Skeletal muscle cell (primary cell): Measurements from ENCODE around the gene CACNG1.
"Not testable (repeated sequence)": the region's sequence is repeated elsewhere in the genome, so short reads cannot be mapped to it uniquely, and the experiment has no call there.

Experiments used
- DNase-seq: peaks from one replicate; pipeline ENCODE4 v3.0.0-alpha.2; 2010; ENCODE audit warnings: low read depth
- H3K4me3 ChIP-seq: 2 replicates; pipeline ENCODE4 v1.5.1; 2011; ENCODE audit warnings: low read depth, mild to moderate bottlenecking, control low read depth, low read length, moderate library complexity

Gene CACNG1

DNA sequence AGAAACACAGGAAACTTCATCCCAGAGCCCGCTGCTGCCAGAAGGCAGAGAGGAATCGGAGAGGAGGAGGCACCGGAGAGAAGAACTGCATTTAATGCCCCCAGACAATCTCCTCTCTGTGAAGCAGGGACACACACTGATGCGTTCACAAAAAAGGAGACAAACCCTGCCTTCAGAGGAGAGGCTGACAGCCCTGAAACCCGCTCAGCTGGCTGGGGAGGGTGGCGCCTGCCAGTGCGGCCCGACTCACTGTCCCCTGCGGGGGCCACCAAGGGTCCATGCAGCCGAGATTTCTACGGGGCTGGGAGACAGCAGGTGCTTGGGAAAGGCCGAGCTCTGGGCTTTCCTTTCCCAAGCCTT, 21.9 kb upstream of the CACNG1 start:
- no peak overlapping the region for H3K4me3 ChIP-seq
- no peak for DNase-seq

DNA sequence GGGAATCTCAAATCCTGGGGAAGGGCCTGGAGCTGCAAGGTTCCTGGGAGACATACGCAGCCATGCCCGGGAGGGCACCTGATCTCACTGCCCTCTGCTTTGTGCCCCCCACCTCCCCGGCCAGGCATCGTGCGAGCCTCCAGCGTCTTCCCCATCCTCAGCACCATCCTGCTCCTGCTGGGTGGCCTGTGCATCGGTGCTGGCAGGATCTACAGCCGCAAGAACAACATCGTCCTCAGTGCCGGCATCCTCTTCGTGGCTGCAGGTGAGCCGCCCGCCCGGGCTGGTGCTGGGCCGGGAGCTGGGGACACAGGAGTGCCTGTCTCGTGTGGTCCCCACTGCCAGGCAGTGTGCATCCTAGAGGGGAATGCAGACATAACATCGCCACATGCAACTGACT, 19.6 kb upstream of the CACNG1 start:
- DNase-seq: no peak
- no peak overlapping the region for H3K4me3 ChIP-seq

DNA sequence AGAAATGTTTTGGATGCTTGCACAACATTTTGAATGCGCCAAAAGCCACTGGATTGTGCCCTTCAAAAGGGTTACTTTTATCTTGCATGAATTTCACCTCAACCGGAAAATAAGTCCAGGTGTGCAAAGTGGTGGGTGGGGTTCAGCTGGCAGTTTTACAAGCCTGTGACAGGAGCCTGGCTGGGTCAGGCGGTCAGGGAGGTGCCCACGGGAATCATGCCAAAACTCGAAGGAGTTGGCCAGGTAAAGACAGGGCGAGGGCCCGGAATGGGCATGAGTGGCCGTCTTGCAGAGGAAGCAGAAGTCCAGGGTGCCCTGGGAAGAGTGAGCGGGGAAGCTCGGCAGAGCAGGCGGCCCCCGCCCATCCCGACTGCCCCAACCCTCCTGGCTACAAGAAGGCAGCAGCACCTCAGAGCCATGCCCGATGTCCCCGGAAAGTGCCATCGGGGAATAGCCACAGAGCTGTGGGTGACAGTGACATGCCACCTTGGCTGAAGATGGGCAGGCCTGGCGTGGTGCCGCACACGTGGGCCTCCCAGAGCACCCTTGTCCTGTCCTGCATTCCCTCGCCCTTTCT, 19.1 kb upstream of the CACNG1 start:
- DNase-seq: no peak
- no peak overlapping the region for H3K4me3 ChIP-seq

DNA sequence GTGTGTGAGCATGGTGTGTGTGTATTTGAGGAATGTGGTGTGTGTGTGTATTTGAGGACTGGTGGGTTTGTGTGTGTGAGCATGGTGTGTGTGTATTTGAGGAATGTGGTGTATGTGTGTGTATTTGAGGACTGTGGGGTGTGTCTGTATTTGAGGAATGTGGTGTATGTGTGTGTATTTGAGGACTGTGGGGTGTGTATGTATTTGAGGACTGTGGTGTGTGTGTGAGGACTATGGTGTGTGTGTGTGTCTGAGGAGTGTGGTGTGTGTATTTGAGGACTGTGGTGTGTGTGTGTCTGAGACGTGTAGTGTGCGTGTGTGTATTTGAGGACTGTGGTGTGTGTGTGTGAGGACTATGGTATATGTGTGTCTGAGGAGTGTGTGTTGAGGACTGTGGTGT, 18.0 kb upstream of the CACNG1 start:
- no peak overlapping the region for H3K4me3 ChIP-seq
- no peak for DNase-seq

DNA sequence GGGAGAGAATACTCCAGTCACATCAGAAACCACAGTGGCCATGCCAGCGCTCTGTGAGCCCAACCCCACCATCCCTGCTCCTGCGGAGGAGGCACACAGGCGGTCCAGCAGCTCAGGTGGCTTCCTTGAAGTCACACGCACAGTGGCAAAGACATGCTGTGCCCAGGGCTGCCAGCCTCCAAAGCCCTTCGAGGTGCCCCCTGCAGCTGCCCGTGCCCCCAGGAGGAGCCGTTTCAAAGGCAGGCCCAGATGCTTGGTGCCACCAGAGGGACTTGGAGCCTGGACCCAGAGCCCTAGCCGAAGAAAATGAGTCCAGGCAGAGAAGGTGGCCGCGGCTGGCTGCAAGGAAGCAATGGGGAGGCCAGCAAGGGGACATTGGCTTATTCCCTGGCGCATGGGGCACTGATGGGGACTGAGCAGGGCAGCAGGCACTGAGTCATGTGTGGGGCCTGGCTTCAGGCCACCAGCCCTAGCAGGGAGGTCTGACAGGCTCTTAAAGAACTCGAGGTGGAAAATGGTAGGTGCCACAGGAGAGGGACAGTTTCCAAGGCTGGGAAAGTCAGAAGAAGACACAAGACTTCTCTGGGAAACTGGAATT, 17.2 kb upstream of the CACNG1 start:
- DNase-seq: no peak
- no peak overlapping the region for H3K4me3 ChIP-seq

DNA sequence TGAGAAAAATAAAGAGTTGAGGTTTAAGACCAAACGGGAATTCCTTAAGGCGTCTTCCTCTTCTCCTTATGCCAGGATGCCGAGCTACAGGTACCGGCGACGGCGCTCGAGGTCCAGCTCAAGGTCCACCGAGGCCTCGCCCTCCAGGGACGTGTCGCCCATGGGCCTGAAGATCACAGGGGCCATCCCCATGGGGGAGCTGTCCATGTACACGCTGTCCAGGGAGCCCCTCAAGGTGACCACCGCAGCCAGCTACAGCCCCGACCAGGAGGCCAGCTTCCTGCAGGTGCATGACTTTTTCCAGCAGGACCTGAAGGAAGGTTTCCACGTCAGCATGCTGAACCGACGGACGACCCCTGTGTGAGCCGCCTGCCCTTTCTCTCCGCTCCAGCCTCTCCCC, 13.7 kb upstream of the CACNG1 start:
- no peak for DNase-seq

DNA sequence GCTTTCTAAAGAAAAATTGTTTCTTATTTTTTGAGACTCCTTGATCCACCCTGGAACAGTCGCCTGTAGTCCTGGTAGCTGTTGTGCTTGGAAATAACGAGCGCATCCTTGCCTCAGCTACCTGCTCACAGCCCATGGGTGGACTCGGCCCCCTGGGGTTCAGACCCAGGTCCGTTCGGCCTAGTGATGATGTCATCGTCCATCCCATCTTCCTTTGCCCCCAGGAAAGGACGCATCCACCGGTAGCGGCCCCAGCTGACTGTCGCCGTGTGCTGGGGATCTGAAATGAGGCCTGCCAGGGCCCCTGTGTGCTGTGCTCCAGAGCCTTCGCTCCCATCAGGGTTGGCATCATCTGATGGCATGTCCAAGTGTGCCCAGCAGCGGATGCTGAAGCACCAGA, 12.0 kb upstream of the CACNG1 start:
- DNase-seq: no peak
- H3K4me3 ChIP-seq: no peak overlapping the region

More for the DNA sequence above, 13.7 kb upstream of the CACNG1 start:
- no peak overlapping the region for H3K4me3 ChIP-seq

DNA sequence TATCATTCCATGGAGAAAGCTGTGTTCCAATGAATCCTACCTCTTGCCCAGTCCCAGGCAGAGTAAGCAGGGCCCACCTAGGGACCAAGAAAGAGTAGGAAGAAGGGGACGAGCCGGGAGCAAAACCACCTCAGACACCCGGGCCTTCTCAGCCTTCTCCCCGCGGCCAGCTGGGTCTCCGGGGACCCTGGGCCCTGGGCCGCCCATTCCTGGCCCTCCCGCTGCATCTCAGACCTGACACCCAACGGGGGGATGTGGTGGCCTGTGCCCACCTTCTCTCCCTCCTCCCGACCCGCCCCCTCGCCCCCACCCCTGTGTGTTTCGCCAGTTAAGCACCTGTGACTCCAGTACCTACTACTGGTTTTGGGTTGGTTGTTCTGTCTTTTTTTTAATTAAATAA, 11.4 kb upstream of the CACNG1 start:
- no peak overlapping the region for H3K4me3 ChIP-seq
- DNase-seq: no peak

DNA sequence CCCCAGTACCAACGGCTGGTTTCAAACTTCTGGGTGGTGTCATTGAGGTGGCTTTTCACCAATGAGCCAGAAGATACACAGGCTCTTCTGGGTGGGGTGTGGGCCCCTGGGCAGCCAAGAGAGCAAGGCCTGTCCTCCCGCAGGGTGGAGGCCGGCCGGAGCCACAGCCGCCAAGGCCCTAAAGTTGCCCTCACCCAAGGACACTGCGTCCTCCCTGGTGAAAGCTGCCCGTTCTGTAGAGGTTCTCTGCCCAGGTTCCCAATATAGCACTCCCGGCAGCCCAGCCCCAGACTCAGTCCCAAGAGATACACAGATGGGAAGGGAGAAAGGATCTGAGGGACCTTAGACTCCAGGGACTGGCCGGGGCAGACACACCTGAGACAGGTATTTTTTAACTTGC, 10.7 kb upstream of the CACNG1 start:
- no peak for DNase-seq
- no peak overlapping the region for H3K4me3 ChIP-seq

DNA sequence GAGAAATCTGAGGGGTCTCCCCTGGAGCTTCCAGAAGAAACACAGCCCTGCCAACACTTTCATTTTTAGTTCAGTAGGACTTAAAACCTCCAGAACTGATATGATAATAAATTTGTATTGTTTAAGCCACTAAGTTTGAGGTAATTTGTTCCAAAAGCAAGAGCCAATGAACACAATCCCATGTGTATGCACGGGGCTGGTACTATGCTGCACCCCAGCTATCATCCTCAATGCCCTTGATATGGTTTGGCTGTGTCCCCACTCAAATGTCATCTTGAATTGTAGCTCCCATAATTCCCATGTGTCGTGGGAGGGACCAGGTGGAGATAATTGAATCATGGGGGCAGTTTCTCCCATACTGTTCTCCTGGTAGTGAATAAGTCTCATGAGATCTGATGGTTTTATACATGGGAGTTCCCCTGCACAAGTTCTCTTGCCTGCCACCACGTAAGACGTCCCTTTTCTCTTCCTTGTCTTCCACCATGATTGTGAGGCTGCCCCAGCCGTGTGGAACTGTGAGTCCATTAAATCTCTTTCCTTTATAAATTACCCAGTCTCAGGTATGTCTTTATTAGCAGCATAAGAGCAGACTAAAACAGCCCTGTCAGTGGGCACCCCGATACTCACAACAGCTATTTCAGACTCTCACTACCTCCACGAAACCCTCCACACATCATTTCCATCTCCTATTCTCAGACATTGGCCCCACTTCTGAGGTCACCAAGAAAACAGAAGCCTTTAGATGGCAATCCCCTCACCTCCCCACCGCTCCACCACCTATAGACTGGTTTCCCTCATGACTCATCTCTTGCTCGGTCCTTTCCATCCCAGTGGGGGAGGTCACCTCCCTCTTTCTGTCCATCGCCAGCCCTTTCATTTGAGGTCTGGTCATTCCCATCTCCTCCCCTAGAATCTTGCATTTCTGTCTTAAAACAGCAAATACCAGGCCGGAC, 8.9 kb upstream of the CACNG1 start:
- no peak for DNase-seq
- no peak overlapping the region for H3K4me3 ChIP-seq

DNA sequence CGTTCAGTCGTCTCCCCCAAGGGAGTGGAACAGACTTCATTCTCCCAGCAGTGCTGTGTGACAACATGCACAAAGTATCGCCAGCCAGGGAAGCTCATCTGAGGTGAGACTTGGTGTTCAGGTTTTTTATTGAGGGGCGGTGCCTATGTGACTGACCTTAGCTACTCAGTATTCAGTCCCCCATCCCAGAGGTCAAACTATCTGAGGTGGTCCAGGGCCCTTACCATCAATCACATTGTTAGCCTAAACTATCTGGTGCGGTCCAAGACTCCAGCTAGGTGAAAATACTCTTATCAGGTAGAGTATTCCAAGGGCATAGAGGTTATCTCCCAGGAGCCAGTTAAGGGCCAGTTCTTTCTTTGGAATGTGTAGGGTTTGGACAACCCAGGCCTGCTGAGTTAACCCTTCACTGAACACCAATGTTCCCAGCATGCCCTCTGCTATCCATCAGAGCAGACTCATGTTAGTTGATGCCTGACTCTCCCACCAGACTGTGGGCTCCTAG, 5.4 kb upstream of the CACNG1 start:
- no peak for DNase-seq
- no peak overlapping the region for H3K4me3 ChIP-seq

DNA sequence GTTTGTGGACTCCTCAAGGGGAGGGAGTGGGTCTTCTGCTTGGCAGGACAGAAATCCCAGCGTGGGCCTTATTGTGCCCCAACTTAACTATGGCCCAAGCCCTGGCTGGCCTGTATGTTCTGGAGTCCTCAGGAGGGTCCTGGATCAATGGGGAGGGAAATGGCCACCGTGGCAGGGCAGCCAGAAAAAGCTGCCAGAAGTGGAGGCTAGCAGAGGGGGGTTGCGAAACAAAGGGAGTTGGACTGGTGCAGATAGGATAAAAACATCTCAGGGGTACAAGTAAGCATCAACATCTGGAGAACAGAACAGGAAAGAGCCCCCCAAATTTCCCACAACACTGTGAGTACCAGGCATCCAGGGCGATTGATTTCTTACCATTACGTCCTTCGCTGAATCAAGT, 3.7 kb upstream of the CACNG1 start:
- DNase-seq: no peak

DNA sequence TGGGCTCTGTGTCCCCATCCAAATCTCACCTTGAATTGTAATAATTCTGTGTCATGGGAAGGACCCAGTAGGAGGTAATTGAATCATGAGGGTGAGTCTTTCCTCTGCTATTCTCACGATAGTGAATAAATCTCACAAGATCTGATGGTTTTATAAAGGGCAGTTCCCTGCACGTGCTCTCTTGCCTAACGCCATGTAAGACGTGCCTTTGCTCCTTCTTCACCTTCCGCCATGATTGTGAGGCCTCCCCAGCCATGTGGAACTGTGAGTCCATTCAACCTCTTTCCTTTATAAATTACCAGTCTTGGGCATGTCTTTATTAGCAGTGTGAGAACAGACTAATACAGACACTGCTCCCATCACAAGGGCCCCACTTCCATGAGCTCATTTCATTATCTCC, 3.2 kb upstream of the CACNG1 start:
- not testable (repeated sequence) for H3K4me3 ChIP-seq, DNase-seq

More for the DNA sequence above, 3.7 kb upstream of the CACNG1 start:
- H3K4me3 ChIP-seq: no peak overlapping the region

DNA sequence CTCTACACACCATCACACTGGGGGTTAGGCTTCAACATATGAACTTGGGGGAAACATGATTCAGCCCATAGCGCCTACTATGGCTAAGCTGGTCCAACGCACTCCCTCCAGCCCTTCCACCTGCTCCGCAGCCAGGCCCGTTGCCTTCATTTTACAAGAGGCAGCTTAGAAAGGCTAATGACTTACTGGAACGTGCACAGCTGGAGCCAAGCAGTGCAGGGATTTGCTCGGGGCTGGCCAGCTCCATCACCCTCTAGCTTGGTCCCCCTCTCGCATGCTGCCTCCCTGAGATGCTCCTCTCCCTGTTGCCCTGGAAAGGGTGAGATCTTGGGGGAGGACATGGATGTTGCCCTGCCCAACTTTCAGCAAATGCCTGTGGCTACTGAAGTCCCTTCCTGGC, 2.8 kb upstream of the CACNG1 start:
- H3K4me3 ChIP-seq: no peak overlapping the region
- no peak for DNase-seq

DNA sequence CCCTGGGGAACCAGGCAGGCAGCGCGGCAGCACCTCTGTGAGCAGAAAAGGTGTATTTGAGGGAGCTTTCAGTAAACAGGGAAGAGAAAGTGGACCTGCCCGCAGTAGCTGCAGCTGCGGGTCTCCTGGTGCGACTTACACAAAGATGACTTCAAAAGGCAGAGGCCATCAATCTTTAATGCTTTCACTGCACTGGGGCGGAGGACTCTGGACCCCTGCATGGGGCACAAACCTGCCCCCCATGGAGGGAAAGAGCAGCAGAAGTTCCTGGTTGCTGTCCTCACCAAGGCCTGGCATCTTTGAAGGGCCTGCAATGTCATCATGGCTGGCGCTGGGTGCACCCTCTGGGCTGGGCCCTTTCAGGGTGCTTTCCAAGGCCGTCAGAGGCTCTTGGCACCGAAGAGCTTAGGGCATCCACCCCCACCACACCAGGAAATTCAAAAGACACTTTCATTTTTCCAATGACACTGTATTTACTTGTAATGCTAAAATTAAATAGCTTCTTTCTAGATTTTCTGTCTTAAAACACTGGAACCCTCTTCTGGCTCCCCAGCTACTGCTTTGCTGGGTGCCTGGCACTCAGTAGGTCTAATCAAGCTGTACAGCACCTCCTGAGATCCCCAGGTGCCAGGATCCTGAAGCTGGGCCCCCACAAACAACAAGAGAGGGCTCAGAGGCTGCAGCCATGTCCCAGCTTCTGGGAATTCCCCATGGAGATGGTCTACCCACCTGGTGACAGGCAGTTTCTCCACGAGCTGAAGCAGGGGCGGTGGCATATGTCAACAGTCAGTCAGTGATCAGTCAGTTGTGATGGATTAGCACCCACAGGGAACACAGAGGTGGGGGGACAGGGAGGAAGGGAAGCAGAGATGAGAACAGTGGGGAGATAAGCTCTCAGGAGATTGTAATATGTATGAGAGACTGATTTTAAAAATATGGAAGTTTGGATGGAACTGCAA, 2.1 kb upstream of the CACNG1 start:
- no peak overlapping the region for H3K4me3 ChIP-seq
- DNase-seq: no peak

DNA sequence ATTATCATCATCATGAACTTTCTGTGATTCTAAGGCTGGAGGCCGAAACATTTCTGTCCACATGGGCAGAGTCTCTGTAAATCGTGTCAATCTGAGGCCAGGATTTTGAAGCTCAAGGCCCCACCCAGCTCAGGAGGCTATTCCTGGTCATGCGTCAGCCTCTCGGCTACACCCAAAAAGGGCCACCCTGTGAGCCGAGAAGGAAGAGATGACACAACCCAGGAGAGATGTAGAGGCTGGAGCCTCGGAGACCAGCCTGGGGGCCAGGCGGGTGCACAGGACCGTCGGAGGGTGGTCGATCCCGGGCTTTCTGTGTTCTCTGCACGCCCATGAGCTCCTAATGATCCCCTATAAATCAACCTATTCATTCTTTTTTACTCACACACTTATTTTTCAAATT, 1.1 kb upstream of the CACNG1 start:
- no peak overlapping the region for H3K4me3 ChIP-seq
- DNase-seq: no peak

DNA sequence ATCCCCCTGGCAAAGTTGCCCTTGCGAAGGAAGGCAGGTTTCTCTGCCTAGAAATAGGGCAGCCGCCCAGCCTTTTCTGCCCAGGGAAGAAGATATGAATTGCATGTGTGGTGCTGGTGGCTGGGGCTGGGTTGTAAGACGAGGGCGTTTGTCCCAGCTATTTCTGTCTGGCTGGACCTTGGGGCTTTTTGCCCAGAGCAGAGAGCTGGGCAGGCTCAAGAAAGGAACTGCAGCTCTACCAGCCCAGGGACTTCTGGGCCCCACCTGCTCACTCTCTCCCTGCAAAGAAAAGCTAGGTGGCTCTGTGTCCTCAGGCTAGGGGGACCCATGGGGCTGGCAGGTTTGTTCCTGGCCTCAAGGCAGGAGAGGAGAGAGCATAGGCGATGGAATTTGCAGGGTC, 586 bp downstream of the CACNG1 start:
- no peak for DNase-seq
- no peak overlapping the region for H3K4me3 ChIP-seq

DNA sequence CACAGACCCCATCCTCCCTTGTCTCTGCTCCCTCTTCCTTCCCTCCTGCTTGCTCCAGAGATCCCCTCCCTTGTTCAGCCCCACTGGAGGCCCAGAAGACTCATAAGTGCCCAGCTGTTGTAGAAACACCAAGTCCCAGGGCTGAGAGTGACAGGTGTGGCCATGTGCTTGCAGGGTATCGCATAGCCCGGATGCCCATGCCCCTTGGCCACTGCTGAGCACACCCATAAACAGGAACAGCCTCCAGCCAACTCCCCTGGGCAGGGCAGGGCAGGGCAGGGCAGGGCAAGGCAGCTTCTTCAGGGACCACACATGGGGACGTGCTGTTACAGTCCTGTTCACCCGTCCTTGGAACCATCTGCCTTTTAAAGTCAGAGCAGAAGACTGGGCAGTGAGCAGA, 2.0 kb downstream of the CACNG1 start:
- no peak overlapping the region for H3K4me3 ChIP-seq
- DNase-seq: no peak

DNA sequence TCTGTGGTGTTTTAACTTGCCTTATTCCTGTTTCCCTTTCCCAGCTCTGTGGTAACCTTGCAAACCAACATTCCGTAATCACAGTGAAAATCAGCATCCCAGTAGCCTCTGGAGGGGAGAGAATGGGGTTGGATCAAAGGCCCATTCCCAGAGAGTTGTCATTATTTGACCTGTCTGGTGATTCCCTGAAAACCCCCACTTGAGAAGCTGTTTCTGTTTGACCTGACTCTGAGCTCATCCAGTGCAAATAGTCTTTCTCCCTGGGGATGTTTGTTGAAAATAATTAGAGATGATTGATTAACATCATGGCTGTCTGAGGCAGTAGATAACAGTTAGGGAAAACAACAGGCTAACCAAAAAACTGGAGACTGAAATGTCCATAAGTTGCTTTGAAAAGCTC, 3.0 kb downstream of the CACNG1 start:
- DNase-seq: no peak
- H3K4me3 ChIP-seq: no peak overlapping the region
